Measurements from ENCODE around the gene CYB561D1. TPM values are rescaled to one million over a fixed set of nuclear protein-coding genes. Genes with fewer than 3 reads are reported as not detected.

Gene CYB561D1
- total RNA-seq, 3 donors from 2014 or later: 6.6 to 9.1 (median 8.2) TPM

DNA sequence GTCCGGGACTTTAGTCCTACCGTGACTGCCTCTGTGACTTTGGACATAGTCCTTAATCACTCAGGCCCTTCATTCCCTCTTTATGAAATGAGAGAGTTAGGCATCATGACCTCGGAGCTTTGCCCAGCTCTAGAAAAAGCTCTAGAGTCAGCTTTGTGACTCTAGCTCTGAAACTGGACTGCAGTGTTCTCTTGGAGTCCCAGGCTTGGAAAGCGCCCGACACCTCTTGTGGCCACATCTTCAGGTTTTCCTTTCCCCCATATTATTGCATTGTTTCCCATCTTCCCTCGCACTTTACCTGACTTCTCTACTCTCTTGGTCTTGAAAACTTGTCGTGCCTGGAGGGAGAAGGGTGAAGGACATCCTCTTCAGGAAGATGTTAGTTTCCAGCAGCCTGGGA, 28.1 kb downstream of the CYB561D1 start:
- H3K4me3 ChIP-seq: no peak overlapping the region
- H3K36me3 ChIP-seq: no peaks in the 10 kb centered on the region
- H3K4me1 ChIP-seq: no peaks in the 10 kb centered on the region
- no peaks in the 10 kb centered on the region for H3K27me3 ChIP-seq
- intact Hi-C loops (cut with DNase I; ENCODE audit: low total_unique reads): loop anchor here (10.0 kb wide), 1 partner anchor 1903 kb away; the partner anchor contains the start of gene OVGP1
- H3K9me3 ChIP-seq: no peaks in the 10 kb centered on the region
- H3K27ac ChIP-seq: no peak overlapping the region
- no peak for DNase-seq (ENCODE audit: low spot score in 2 of 2)
- TF ChIP-seq POLR2A (IDR thresholded peaks at IDR 0.05) (no peak), POLR2AphosphoS5 (IDR thresholded peaks at IDR 0.05) (no peak)
- TF ChIP-seq, protein P1, sequence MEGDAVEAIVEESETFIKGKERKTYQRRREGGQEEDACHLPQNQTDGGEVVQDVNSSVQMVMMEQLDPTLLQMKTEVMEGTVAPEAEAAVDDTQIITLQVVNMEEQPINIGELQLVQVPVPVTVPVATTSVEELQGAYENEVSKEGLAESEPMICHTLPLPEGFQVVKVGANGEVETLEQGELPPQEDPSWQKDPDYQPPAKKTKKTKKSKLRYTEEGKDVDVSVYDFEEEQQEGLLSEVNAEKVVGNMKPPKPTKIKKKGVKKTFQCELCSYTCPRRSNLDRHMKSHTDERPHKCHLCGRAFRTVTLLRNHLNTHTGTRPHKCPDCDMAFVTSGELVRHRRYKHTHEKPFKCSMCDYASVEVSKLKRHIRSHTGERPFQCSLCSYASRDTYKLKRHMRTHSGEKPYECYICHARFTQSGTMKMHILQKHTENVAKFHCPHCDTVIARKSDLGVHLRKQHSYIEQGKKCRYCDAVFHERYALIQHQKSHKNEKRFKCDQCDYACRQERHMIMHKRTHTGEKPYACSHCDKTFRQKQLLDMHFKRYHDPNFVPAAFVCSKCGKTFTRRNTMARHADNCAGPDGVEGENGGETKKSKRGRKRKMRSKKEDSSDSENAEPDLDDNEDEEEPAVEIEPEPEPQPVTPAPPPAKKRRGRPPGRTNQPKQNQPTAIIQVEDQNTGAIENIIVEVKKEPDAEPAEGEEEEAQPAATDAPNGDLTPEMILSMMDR (IDR thresholded peaks at IDR 0.05): no peak

DNA sequence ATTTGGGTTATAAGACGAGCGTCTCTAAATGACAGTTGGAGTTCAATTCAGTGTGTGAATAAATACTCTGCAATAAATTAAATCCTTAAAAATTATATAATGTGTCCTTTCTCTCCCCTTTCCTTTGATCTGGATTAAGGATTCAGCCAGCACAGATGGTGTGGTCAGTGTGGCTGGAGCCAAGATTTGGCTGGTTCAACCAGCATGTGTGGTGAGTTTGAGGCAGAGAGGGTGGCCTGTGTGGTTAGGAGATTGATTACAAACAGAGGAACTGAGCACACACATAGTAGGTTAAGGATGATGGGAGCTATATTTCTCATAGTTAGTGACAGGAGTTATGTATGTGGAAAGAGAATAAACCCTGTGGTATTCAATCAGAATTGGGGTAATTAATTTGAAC, 29.8 kb downstream of the CYB561D1 start:
- Histone ChIP-seq H3K9me3 (no peaks in the 10 kb centered on the region), H3K4me3 (no peak overlapping the region), H3K27ac (no peak overlapping the region), H3K4me1 (no peaks in the 10 kb centered on the region), H3K27me3 (no peaks in the 10 kb centered on the region), H3K36me3 (no peaks in the 10 kb centered on the region)
- no peak for DNase-seq (ENCODE audit: low spot score in 2 of 2)
- TF ChIP-seq POLR2AphosphoS5 (IDR thresholded peaks at IDR 0.05) (no peak), POLR2A (IDR thresholded peaks at IDR 0.05) (no peak)
- TF ChIP-seq, protein P1 (IDR thresholded peaks at IDR 0.05): no peak
- intact Hi-C loops (cut with DNase I; ENCODE audit: low total_unique reads): loop anchor here (10.0 kb wide), 1 partner anchor 1901 kb away; the partner anchor contains the start of gene OVGP1

DNA sequence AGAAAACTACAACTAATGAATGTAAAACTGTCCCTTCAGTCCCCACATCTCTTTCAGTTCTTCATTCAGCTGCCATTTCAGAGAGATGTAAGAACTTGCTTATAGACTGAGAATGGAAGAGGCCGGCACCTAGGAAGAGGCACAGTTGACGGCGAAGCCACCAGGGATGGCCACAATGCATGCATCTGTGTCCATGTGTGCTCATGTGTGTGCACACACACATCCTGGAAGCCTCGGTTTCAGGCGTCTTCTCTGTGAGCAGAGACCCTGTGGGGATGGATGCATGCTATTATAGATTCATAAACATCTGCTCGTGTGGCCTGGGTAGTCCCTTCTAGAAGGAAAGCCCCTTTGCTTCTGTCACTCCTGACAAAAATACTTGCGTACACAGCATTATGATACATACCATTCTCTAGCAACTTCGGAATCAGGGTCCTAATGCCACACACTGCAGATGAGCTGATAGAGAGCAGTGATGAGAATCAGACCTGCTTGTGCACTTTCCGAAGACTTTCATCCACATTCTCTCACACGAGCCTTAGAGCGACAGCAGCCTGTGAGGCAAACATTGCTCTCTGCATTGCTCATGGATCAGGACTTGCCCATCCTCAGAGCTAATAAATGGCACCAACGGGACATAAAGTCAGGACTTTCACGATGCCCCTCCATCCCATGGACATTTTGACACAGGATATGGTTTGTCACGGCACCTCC, 33.4 kb downstream of the CYB561D1 start:
- H3K4me3 ChIP-seq: no peak overlapping the region
- no peaks in the 10 kb centered on the region for H3K36me3 ChIP-seq
- TF ChIP-seq, protein P1 (IDR thresholded peaks at IDR 0.05): no peak
- TF ChIP-seq POLR2A (IDR thresholded peaks at IDR 0.05): no peak
- no peak for TF ChIP-seq POLR2AphosphoS5 (IDR thresholded peaks at IDR 0.05)
- intact Hi-C loops (cut with DNase I; ENCODE audit: low total_unique reads): loop anchor here (2.0 to 10.0 kb wide), 2 partner anchors 18 to 1898 kb away; partner anchors contain the start of genes AMIGO1 and OVGP1
- H3K9me3 ChIP-seq: no peaks in the 10 kb centered on the region
- H3K4me1 ChIP-seq: no peaks in the 10 kb centered on the region
- DNase-seq (ENCODE audit: low spot score in 2 of 2): no peak
- H3K27me3 ChIP-seq: no peaks in the 10 kb centered on the region
- no peak overlapping the region for H3K27ac ChIP-seq

DNA sequence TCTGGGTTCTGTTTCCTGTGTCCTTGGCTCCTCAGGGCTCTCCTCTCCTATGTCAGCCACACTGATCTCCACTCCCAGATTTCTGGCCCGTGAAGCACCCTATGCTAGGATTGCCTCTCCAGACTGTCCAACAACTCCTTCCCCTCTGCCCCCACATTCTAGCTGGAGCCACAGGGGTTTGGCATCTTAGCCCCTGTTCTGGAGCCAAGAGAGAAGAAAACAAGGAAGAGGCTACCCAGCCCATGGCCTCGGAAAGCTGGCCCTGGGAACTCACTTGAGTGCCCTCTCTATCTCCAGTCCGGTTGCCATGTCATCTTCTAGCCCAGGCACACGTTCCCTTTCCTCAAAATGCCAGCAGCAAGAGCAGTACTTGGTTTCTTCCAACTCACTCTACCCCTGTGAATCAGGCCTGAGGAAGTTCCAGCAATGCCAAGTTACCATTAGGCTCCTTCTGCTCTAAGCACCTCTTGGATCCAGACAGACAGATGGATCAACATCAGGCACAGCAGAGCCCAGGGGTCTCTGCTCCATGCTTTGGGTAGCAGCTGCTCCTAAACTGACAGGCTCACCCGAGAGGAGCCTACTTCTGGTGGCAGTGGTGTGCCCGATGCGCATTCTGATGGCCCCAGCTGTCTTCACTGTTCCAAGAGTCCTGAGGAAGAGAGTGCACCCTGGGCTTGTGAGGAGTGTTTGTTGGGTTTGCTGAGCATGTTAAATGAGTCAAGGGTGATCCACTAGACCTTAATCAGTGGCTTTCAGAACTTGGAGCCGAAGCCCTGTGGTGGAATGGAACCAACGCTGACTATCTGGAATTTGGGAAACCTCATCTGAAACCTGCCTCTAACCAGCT, 34.2 kb downstream of the CYB561D1 start:
- TF ChIP-seq POLR2AphosphoS5 (IDR thresholded peaks at IDR 0.05) (no peak), POLR2A (IDR thresholded peaks at IDR 0.05) (no peak)
- TF ChIP-seq, protein P1 (IDR thresholded peaks at IDR 0.05): no peak
- no peak for DNase-seq (ENCODE audit: low spot score in 2 of 2)
- no peaks in the 10 kb centered on the region for H3K27me3 ChIP-seq
- intact Hi-C loops (cut with DNase I; ENCODE audit: low total_unique reads): loop anchor here (2.0 to 10.0 kb wide), 2 partner anchors 19 to 1897 kb away; partner anchors contain the start of genes AMIGO1 and OVGP1
- H3K4me1 ChIP-seq: no peaks in the 10 kb centered on the region
- H3K4me3 ChIP-seq: no peak overlapping the region
- H3K9me3 ChIP-seq: no peaks in the 10 kb centered on the region
- H3K27ac ChIP-seq: no peak overlapping the region
- H3K36me3 ChIP-seq: no peaks in the 10 kb centered on the region

Data from breast epithelium (tissue), 4 donors.